Vagina (tissue), 2 donors: ENCODE data around the gene NAPSA.

ENCODE experiments used
- POLR2A ChIP-seq, 2 donors: fragments of 450-650 bp; IDR thresholded peaks; one replicate each; pipeline ENCODE4 v1.6.1; 2017; ENCODE audit warnings: antibody characterized with exemption in 2 of 2, mild to moderate bottlenecking in 2 of 2, moderate library complexity in 2 of 2
- TF ChIP-seq, protein P1 (sequence below), 3 experiments: fragments of 450-650 bp in 2 of 3; fragments of 200-600 bp in 1 of 3; sonication (generic) in 1 of 3; IDR thresholded peaks; one replicate each; pipeline ENCODE4 v1.5.1; 2017 to 2019; ENCODE audit warnings: antibody characterized with exemption in 3 of 3, mild to moderate bottlenecking in 2 of 3, moderate library complexity in 2 of 3

DNA sequence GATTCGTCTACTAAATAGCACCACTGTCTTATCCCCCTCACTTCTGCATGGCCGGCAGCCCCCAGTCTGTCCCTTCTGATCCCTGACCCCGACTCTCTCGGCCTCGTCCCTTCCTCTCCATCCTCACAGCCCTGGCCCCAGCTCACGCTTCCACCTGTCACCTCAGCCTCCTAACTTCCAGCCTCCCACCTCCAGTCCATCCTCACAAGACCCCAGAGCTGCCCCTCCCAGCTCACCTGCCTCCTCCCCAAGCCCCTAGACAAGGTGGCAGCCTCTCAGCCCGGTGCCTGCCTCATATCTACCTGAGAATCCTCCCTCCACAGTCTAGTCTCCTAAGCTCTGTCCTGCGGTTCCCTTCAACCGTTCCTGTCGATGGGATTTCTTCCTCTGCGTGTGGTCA is 46.3 kb downstream of the NAPSA start:
- TF ChIP-seq, protein P1, sequence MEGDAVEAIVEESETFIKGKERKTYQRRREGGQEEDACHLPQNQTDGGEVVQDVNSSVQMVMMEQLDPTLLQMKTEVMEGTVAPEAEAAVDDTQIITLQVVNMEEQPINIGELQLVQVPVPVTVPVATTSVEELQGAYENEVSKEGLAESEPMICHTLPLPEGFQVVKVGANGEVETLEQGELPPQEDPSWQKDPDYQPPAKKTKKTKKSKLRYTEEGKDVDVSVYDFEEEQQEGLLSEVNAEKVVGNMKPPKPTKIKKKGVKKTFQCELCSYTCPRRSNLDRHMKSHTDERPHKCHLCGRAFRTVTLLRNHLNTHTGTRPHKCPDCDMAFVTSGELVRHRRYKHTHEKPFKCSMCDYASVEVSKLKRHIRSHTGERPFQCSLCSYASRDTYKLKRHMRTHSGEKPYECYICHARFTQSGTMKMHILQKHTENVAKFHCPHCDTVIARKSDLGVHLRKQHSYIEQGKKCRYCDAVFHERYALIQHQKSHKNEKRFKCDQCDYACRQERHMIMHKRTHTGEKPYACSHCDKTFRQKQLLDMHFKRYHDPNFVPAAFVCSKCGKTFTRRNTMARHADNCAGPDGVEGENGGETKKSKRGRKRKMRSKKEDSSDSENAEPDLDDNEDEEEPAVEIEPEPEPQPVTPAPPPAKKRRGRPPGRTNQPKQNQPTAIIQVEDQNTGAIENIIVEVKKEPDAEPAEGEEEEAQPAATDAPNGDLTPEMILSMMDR (IDR thresholded peaks at IDR 0.05): no peak
- TF ChIP-seq POLR2A (IDR thresholded peaks at IDR 0.05): no peak
